NK-92 (cell line): Measurements from ENCODE around the gene COMT.

Experiments used
- DNase-seq: peaks from one replicate; lab custom pipeline; 2025; ENCODE audit not compliant: unreplicated experiment; lab: John Stamatoyannopoulos, UW

COMT gene

DNA sequence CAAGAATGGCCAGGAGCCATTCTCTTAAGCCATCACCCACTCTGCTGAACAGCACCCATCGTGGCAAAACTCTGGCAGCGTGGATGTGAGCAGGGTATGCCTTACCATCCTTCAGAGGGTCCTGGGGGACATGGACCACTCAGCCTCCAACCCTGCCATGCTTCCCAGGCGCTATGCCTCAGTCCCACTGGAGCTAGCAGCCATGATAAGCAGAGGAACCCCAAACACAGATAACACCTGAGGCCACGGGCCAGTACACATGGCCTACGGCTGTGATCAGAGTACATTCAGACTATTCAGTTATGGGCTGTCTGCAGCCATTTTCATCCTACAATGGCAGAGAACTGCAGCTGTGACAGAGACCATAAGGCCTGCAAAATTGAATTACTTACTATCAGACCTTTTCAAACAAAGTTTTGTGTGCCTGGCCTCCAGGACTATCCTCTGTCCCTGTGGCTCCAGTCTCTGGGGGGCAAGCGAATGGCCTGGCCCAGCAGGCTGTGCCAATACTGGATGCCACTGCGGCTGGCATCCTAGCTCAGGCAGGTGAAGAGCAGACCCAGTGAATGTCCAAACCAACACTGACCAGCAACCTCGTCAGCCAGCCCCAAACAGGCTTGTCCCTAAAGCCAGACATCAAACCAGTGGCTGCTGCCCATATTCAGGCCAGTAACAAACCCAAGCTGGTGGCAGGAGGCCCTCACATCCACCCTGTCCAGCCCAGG is 68.2 kb downstream of the COMT start:
- no peak for DNase-seq

DNA sequence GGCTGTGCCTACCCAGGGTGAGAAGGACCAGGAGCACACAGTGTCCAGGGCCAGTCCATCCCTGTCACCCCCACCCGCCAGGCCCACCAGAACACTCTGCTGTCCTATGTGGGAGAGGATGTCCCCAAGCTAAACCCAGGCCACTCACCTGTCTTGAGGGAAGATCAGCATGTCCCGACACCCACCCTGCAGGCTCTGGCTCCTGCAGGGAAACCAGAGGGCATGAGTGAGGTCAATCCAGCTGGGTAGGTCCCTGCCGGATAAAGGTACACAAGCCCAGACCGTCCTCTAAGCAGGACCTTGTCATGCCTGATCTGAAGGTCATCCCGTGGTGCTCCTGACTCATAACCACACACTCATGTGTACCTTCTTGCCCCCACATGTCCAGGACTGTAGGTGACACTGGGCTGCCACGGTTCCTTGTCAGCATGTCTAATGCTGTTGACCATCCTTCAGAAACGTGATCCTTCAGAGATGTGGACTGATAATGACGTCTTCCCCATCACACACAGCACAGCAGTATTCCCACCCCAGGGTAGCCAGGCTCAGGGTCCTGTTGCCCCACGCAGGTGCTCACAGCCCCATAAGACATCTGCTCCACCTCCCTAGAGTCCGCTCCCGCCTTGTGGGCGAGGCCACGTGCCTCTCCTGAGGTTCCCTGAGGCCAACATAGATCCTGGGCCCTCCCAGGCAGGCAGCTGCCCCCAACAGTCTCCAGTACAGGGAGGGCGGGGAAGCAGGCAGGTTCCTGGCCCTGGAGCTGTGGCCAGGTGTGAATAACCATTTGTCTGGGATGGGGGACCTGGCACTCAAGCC is 68.9 kb downstream of the COMT start:
- DNase-seq = no peak

DNA sequence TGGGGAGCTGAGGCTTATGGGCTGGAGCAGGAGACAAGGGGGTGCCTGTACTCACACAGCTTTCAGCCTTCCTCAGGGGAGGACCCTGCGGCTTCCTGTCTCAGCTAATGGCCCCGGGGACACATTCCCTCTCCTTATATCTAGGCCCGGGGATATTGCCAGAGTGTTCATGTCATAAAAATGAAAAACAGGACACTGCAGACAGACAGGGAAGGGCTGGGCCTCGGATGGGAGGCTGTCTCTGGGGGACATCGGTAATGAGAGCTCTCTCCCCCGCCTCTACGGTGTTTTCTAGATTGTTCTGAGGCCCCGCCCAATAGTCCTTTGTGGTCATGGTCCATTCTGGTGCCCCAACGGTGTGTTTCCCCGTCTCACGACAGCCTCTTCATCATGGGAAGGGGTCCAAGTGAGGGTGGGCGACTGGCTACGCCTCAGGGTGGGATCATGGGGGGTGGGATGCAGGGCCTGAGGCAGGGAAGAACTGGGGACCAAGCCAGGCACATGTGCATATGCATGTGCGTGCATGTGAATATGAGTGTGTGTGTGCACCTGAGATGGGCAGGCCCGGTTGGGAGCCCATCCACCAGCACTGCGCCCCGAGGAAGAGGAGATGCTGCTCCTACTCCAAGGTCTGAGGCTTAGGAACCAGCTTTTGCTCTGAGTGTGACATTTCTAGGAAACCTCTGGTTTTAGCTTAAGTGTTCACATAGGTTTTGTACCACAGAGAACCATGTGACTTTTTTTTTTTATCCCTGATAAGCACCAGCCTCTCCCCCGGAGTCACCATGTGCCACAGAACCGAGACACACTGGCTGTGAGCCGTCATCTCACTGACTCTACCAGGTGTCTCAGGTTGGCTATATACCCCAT is 69.8 kb downstream of the COMT start:
- DNase-seq = no peak

DNA sequence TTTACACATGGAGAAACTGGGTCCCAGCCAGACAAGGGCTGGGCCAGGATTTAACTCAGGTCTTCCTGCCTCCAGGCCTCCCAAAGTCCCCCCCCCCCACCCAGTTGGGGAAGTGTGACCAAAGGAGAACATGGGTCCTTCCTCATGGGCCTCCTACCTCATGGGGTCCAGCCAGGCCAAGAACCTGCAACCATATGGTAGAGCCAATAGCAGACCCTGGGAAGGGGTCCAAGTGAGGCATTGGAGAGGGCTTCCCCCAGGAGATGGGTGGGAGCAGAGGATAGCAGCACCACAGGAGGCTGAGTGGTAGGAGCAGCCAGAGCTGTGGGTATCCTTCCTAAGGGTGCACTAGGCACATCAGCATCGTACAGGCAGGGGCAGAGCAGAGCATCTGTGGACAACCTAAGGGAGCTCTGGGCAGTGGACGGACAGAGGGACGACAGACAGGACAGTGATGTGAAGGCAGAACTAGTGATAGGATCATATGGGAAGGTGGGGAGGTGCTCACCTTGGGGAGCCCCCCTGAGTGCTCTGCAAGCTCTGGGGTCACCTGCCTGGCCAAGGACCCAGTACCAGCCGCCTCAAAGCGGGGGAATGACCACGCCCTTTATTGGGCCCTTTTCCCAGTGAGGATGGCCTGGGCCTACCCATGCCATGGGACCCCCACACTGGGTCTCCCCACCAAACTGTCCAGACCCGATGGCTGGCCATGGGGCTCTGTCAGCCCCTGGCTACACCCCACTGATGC is 70.6 kb downstream of the COMT start:
- no peak for DNase-seq

- DNase-seq = no peak
Observed at GRCh38 chr22:20012741-20013331, 71.3 kb downstream of the COMT start.

DNA sequence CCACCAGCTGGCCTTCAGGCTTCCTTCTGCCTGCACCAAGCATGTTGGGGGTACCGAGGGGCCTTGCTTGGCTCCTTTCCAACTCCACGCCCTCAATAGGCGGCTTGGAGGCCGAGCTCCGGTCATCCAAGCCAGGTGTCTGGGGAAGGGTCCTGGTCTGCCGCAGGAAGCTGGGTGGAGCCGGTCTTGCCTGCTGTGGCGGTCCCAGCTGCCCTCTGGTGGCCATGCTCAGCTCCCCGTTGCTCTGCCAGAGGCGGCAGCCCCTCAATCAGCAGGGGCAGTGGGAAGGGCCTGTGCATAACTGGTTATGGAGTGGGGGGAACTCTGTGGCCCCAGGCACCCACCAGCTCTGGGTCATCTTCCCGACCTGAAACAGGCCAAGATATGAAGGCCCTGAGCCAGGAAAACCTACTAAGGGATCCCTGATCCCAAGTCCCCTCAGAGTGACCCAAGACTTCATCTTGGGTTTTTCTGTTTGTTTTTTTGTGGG is 71.9 kb downstream of the COMT start:
- no peak for DNase-seq

GRCh38 chr22:20014526-20015186 is 73.1 kb downstream of the COMT start:
- DNase-seq = no peak

DNA sequence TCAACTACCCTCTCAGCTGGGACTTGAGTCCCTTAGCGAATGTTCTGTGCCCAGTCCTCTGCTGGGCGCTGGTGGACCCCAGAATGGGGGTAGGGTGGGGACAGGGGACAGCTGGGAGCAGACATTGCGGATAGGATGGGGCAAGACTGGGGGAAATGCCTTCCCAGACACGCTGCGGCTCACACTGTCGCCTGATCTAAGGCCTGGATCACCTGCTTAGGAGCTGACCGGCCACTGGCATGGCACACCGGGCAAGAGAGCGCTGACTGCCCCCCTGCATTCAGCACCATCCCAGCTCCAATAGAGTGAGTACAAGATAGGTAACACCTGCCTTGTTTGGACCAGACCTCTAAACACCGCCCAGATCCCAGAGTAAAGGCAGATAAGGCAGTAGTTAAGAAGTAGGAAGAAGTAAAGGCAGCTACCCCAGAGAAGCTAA is 73.6 kb downstream of the COMT start:
- DNase-seq = no peak

GRCh38 chr22:20015971-20016733 is 74.6 kb downstream of the COMT start:
- DNase-seq = no peak

DNA sequence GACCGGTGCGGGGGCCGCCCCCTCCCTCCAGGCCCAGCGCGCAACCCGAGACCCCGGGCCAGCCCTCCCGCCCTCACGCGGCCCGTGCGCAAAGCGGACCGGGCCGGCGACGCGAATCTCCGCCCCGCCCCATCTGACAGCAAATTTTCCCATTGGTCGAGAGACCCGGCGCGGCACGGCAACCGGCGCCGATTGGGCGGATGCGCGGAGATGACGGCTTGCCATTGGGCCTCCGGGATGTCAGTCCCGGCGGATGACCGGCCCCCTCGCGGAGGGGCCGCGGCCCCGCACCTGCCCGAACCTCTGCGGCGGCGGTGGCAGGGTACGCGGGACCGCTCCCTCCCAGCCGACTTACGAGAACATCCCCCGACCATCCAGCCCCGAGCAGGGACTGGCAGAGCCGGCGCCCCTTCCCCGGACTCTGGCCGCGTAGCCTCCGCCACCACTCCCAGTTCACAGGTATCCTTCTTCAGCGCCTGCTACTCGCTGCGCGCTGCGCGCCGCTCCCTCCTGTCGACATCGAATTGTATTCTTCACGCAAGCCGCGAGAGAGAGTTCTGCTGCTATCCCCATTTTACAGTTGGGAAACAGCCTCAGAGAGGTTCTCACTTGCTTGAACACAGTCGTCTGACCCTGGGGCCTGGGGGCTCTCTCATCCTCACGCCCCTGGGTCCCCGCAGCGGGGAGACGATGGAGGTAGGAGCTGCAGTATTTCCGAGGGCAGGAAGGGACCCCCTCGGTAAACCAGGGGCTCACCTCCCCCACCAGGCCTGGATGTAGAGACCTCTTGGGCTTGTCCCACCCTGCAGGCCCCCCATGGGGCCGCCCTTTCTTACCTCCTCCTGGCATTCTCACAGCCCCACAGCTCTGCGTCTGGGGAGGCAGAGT is 75.4 kb downstream of the COMT start, which contains the start of gene ARVCF:
Gene ARVCF, minus strand, starts transcription at position 90 of the 888 bp plus-strand sequence. CDS start 26,029 bp downstream, outside the sequence.
- DNase-seq = no peak

GRCh38 chr22:20017622-20017958 is 76.0 kb downstream of the COMT start:
- DNase-seq = no peak

DNA sequence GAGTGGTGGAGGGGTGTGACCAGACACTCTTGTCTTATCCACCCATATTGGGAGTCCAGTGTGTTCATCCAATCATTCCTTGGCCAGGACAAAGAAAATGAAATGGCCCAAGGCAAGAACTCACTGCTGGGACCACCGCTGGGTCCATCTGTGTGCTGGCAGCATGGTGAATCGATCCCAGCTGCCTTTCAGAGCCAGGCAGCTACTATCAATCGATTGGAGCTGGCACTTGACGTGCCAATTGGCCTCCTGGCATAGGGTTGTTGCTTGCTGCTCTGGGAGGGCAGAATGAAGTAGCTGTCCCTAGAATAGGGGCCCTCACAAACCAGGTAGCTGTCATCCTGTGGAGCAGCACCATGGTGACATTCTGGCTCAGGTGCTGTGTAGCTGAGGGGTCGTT is 76.4 kb downstream of the COMT start:
- DNase-seq = no peak
